NCI-H187 treated with DMSO at 0.1 percent for 48 hours (cell line): ENCODE measurements around the gene NDUFAF3.

Experiments used
- DNase-seq: peaks from one replicate; lab custom pipeline; 2025; lab: John Stamatoyannopoulos, UW

The NDUFAF3 gene

DNA sequence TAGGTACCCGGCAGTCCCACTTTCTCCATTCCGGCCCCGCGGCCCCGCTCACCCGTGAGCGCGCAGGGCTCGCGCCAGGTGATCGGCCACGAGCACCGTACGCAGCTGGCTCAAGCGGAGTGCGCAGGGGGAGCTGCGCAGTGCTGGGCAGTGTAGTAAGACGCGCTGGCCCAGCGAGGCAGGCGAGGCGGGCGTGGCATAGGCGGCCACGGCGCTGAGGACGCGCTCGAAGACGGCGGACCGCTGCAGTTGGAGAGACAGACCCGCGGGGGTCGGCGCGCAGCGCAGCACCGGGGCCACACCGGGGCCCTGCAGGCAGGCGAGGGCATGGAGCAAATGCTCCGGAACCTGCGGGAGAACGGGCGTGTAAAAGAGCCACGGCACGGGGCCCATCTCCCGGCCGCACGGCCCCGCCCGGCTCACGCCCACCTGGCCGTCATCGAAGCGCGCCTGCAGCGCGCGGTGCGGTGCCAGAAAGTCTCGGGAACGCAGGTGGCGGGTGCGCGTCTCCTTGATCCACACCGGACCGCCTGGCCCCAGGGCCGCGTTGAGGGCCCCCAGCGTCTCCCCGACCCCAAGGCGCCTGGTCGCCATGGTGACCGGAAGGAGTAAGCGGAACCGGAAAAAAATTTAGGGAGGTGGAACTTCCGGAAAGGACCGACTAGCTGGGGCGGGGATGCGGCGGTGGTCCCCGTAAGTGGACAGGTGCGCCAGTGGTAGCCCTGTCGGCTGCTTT lies 3.8 kb upstream of the NDUFAF3 start, which contains the start of gene DALRD3:
TSS of gene DALRD3 (minus strand) at position 610 of the 736 bp plus-strand sequence. CDS start at position 594, 16 bp downstream.
- no peak for DNase-seq

GRCh38 chr3:49018707-49019006 lies 3.3 kb upstream of the NDUFAF3 start:
- DNase-seq = no peak

GRCh38 chr3:49019941-49020329 lies 2.0 kb upstream of the NDUFAF3 start:
- no peak for DNase-seq

GRCh38 chr3:49020330-49021212 lies 1.4 kb upstream of the NDUFAF3 start:
- no peak for DNase-seq

- peak; percentile 70 for DNase-seq
Measured at GRCh38 chr3:49021213-49021812, 608 bp upstream of the NDUFAF3 start.

- DNase-seq = no peak
Measured at GRCh38 chr3:49022688-49023171, 809 bp downstream of the NDUFAF3 start.

GRCh38 chr3:49023775-49024174 lies 1.9 kb downstream of the NDUFAF3 start:
- no peak for DNase-seq

GRCh38 chr3:49024449-49024848 lies 2.5 kb downstream of the NDUFAF3 start:
- DNase-seq = no peak

DNA sequence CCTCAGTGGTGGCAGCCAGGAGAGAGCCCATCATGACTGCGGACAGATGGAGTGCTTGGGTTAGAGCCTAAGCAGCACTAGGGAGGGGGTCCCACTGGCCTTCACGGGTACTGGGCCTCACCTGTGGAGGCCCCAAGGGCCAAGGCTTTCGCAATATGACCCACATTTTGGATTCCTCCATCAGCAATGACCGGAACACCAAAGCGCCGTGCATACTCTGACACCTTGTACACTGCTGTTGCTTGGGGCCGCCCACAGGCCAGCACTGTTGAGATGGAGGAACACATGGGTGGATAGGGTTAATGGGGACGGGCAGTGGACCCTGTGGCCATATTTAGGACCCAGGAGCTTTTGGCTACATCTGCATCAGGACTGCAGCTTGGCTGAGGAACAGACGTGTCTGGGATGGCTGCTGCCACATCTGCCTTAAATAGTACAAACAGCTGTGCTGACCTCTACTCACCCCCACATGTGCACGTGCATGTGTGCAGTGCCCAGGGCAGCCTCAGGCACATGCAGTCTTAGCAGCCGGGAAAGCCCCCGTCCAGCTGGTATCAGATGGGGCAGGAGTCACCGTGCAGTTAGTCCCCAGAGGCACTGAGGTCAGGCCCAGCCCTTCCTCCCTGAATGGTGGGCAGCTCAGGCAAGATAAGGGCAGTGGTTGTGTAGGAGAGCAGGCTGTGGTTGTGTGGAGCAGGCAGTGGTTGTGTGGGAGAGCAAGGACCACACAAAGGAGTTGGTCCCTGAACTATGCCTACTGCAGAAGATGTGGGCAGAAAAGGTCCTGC lies 3.3 kb downstream of the NDUFAF3 start:
- DNase-seq = no peak

- no peak for DNase-seq
Measured at GRCh38 chr3:49025793-49026520, 4.0 kb downstream of the NDUFAF3 start.

- no peak for DNase-seq
Measured at GRCh38 chr3:49026536-49026935, 4.6 kb downstream of the NDUFAF3 start.

GRCh38 chr3:49027634-49028033 lies 5.7 kb downstream of the NDUFAF3 start:
- DNase-seq = no peak

- DNase-seq = no peak
Measured at GRCh38 chr3:49028298-49028672, 6.4 kb downstream of the NDUFAF3 start.

DNA sequence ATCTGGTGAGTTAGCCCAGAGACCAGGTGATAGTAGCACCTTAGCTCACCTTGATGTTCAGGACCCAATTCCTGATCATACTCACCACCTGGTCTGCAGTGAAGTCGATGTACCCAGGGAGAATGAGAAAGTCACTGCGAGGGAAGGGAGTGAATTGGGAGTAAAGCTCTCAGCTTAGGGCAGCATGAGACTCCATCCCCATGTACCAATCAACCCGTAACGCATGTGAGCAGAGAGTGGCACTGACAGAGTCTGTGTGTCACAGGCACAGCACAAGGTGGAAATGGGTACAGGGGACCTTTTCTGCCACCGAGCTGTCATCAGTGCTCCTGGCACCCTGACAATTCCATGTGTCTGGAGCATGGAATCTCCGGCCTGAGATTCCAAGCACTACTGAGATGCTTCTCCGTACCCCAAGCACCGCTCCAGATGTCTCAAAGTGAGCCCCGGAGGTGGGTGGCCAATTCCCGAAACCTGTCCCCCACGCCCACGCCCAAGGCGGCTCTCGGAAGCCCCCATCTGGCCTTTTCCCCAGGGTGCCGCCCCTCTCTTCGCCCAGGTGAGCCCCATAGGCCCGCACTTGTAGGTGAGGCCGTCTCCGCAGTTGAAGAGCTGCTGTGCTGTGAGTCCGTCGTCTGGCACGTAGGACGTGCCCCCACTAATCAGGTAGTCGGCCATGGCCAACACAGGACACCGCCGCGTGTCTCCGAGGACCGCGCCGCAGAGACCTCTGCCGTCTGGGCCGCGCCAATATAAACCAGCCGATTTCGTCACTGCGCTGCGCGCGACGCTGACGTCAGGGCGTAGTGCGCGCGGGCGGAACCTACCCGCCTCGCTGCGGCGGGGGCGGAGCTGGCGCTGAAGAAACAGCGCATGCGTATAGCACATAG lies 7.0 kb downstream of the NDUFAF3 start, which contains the start of gene IMPDH2:
TSS of gene IMPDH2 (minus strand) at position 726 of the 890 bp plus-strand sequence. CDS start at position 678, 48 bp downstream.
- DNase-seq = no peak

GRCh38 chr3:49029563-49029884 lies 7.6 kb downstream of the NDUFAF3 start:
- no peak for DNase-seq

GRCh38 chr3:49030321-49030720 lies 8.4 kb downstream of the NDUFAF3 start:
- no peak for DNase-seq

DNA sequence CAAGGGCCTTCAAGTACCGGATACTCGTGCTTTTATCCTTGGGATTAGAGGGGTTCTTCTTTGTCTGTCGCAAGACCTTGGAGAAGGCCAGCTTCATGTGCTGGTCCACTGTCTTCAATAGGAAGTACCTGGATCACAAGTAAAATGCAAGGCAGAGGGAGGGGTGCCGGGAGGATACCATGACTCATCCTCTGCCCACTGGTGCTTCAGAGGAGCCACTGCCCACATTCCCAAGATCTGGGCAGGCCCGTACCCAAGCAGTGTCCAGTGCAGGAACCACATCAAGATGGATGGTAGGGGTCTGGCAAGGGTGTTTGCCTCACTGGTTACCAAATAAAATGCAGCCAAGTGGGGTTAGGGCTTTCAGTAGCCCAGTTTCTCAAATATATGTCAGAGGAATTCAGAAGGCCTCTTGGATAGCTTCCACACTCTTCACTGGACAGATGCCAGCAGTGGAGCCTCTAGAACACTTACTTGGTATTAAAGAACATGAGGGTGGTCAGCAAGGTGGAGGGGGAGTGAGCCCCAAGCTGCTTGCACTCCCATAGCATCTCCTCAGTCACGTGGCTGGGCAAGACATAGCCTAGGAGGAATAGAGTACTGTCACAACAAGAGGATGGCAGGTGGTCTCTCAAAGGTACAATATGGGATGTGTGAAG lies 10.9 kb downstream of the NDUFAF3 start:
- no peak for DNase-seq

GRCh38 chr3:49034650-49035049 lies 12.7 kb downstream of the NDUFAF3 start:
- no peak for DNase-seq

GRCh38 chr3:49035281-49035680 lies 13.4 kb downstream of the NDUFAF3 start:
- no peak for DNase-seq

- DNase-seq = no peak
Measured at GRCh38 chr3:49053543-49053942, 31.6 kb downstream of the NDUFAF3 start.
